HG03571 (cell line): ENCODE measurements around the gene KRT34.
"Not testable (repeated sequence)": the region's sequence is repeated elsewhere in the genome, so short reads cannot be mapped to it uniquely, and the experiment has no call there.

Experiments
- ATAC-seq: cut with Tn5 transposase; IDR thresholded peaks from one replicate; pipeline ENCODE4 v1.9.1; 2021; ENCODE audit not compliant: unreplicated experiment

KRT34 gene

GRCh38 chr17:41404024-41404671, 22.0 kb upstream of the KRT34 start:
- no peak for ATAC-seq

DNA sequence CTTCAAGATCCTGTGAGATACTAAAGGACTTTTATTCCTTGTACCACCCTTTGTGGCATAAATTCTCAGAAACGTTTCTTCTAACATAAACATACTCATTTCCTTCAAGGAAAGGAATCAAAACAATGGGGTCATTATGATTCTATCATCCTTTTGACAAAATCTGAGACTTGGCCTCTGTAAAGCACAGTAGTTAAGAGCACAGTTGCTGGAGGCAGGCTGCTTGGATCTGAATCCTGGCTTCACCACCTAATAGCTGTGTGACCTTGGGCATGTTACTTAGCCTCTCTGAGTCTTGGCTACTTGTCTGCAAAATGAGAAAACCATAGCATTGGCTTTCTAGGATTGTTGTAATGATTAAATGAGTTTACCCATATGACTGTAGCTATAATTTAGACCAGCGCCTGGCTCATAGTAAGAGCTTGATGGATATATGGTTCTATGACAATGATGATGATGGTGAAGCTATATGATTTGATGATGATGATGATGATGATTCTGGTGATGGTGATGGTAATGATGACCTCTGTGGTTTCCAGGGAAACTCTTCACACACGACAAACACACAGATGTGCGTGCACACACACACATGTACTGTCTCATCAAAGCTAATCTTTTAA, 21.4 kb upstream of the KRT34 start:
- no peak for ATAC-seq

DNA sequence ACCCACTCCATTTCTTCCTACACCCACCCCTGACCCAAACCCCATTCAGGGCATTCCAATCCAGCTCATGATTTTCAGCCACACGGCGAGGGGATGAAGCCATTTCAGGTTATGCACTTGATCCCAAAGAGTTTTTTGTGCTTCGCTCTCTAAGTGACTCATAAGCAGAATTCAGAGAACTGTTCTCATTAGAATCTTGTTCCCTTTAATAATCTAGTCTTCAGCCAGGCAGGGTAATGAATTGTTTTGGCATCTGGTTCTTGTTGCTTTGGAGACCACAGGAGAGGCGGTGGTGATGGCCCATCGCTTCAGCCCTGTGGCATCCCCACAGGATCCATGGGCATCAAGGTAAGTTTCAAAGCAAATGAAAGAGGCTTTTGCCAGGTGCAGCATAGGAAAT, 20.1 kb upstream of the KRT34 start:
- no peak for ATAC-seq

GRCh38 chr17:41396996-41397660, 15.0 kb upstream of the KRT34 start, which contains the start of gene KRT31:
Gene KRT31 (minus strand): TSS chr17:41397608. CDS start chr17:41397539, 69 bp downstream.
- ATAC-seq = no peak

DNA sequence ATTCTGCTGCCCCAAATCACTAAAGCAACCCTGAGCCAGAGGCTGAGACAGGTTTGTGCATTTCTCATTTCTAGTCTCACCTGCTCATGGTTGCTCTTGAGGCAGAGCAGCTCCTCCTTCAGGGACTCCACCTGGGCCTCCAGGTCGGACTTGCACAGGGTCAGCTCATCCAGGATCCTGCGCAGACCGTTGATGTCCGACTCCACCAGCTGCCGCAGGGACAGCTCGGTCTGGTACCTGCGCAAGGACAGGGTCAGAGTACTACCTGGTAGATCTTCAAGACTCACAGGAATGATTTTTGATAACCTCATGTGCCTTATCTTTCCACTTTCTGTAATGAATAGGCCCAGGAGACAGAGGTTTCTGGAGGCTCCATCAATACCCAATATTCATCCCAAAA, 14.2 kb upstream of the KRT34 start:
- no peak for ATAC-seq

GRCh38 chr17:41395611-41396010, 13.5 kb upstream of the KRT34 start:
- ATAC-seq = no peak

- ATAC-seq = not testable (repeated sequence)
Measured at GRCh38 chr17:41395044-41395443, 12.9 kb upstream of the KRT34 start.

DNA sequence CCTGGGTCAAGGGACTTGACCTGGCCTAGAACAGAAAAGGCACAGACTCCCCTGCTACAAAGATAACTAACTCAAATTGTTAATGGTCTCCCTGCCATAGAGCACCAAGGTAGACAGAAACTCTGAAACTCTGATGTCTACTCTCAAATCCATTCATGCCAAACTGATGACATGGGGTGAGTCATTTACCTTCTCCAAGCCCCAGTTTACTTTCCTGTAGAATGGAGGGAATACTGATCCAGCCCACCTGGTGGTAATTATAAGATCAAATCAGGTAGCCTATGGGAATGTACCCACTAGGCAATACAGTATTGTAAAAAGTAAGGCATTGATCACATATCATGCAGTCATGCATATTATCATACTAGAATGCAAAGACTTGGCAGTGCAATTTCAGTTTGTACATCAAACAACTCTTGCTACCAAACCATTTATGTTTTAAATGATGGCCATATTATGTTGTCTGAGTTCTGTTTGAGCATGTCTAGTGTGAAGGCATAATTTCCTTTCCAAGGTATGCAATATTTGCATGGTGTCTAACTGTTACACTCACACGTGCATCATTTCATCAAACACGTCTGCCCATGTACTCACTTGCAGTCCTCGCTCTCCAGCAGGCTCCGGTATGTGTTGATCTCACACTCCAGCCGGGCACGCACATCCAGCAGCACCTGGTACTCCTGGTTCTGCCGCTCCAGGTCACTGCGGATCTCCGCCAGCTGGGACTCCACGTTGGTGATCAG, 12.3 kb upstream of the KRT34 start:
- no peak for ATAC-seq

DNA sequence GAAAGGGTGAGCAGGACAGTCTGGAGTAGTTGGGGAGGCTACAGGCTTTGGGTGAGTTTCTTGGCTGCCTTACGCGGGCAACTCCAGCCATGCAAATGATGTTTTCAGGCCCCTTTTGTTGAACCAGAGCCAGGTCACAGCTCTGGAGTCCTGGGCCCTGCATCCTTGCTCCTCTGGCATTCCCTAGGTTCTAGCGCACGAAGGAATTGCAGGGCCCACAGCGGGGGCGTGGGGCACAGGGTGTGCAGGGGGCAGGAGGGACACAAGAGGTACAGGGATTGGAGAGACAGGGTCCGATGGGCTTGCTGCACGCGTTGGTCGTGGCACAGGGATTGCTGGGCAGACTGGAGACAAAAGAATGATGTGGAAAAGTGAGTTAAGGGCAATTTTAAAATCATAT, 11.7 kb upstream of the KRT34 start:
- ATAC-seq = no peak

- ATAC-seq = no peak
Measured at GRCh38 chr17:41393294-41393693, 11.2 kb upstream of the KRT34 start.

DNA sequence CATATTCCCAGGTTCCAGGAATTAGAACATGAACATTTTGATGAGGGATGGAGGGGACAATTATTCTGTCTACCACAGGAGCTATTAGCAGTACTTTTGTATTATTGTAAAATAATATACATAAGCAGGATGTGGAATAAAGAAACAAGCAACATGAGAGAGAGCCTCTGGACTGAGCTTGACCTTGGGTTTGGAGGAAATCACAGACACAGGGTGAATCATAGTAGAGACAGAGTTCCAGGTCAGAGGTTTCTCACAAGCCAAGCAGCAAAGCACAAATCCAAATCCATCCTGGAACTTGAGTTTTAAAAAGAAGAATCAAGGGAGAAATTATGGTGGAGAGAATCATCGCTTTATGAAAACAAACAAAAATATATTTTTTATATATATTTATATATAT, 10.2 kb upstream of the KRT34 start:
- ATAC-seq = no peak

DNA sequence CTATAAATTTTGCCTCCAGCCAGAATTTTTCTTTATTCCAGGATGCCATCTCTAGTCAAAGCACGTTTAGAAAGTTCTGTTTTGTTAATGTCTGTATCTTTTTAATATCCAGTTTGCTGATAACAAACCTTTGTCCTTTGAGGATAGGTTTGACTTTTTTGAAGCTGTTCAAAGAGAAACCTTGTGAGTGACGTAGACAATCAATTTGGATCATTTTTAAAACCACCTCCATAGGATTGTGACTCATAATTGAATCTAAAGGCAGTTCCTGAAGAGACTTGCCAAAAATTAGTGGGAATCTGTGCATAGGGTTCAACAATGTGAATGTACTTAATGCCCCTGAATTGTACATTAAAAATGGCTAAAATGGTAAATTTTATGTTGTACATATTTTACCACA, 9.4 kb upstream of the KRT34 start:
- ATAC-seq = no peak

DNA sequence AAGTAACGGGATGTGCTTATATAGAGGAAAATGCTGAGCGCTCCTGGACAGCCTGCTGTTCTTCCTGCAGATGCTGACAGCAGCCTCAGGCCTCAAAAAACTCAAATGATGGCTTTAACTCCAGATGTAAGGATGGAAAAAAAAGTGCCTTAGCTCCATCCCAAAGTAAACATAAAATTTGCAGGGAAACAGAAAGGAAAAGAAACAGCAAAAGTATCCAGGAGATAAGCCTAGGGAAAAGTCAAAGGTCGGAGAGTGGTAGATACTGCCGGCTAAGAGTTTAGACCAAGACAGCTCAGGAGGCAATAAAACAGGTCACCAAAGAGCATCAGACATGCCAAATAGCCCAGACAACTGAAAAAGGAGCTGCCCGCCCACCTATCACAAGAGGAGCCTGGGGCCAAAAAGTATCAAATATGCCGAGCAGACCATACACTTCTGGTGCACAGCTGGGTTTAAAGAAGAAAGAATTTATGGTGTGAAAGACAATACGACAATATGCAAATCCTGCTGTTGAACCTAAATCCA, 8.4 kb upstream of the KRT34 start:
- no peak for ATAC-seq

DNA sequence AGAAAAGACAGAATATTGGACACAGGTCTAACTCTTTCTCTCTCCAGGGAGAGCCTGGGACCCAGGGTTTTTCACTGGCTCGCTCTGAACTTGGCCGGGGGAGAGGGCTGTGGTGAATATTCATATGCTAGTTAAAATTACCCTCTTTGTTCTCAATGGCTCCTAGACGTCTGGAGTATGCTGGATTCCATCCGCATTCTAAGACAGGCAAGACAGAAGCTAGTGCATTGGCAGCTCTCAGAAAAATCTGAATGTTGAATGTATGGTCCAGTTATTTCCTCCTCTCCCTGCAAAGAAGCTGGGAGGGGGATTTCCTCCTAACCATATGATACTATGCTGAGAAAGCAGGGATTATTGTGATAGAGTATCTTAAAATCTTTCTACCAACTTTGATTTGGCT, 5.6 kb upstream of the KRT34 start:
- no peak for ATAC-seq

GRCh38 chr17:41386227-41386626, 4.1 kb upstream of the KRT34 start:
- ATAC-seq = no peak

DNA sequence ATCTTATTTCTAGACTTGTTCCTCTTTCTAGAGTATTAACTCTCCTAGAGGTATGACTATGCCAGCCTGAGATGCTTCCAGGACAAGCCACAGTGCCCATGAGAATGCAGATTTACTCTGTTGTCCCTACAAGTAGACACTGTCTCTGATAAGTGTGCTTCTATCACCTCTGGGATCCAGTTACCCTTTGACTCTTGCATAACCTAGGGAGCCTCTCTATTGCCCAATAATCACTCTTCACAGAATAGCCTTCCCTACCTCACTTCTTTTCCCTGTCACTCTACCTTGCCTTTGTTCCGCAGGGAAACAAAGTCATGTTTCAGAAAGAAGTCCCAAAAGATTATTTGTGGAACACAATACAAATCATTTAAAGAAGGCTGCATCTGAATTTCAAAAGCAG, 1.6 kb upstream of the KRT34 start:
- no peak for ATAC-seq

- no peak for ATAC-seq
Measured at GRCh38 chr17:41382394-41382793, 288 bp upstream of the KRT34 start.

GRCh38 chr17:41380091-41380490, 2.0 kb downstream of the KRT34 start:
- ATAC-seq = not testable (repeated sequence)

DNA sequence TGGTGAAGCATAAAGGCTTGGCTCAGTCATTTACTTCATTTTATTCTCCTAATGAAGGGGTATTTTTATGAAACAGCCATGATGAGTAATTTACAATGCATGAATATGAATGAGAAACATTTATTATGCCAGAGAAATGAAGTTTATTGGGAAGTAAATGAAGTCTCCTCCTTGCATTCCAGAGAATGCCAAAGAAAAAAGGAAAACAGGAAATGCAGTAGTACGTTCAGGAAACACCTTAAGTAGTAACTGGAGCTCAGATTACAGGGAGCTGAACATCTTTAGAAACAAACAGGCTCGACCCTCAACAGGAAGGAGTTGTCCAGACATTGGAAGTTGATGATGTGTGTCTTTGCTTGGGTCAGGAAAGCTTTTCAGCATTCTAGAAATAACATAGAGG, 4.6 kb downstream of the KRT34 start:
- ATAC-seq = no peak

- no peak for ATAC-seq
Measured at GRCh38 chr17:41369713-41370112, 12.4 kb downstream of the KRT34 start, which contains the start of gene KRT33B. Gene KRT33B (minus strand): TSS chr17:41369813. CDS start chr17:41369750, 63 bp downstream.

GRCh38 chr17:41369023-41369422, 13.1 kb downstream of the KRT34 start:
- no peak for ATAC-seq
